Ovary (tissue), 9 donors: ENCODE results near the gene GABRB1. TPM values are rescaled to one million over a fixed set of nuclear protein-coding genes. Genes with fewer than 3 reads are reported as not detected.
"Not testable (repeated sequence)": the region's sequence is repeated elsewhere in the genome, so short reads cannot be mapped to it uniquely, and the experiment has no call there.

Experiments
- DNase-seq, 5 donors: peaks; one replicate each; pipeline ENCODE4 v3.0.0-alpha.2; 2019 to 2020
- H3K27ac ChIP-seq, 2 donors: fragments of 200-600 bp; one replicate each; pipeline versions ENCODE4 v1.5.1 to v1.8.0; 2019 to 2022
- H3K27me3 ChIP-seq: fragments of 200-600 bp; one replicate; pipeline ENCODE4 v1.8.0; 2022
- H3K36me3 ChIP-seq: fragments of 200-600 bp; sonication (generic); one replicate; pipeline ENCODE4 v1.5.1; 2019
- H3K4me1 ChIP-seq: one replicate; pipeline ENCODE4 v1.8.1; 2013; ENCODE audit warnings: mild to moderate bottlenecking, moderate library complexity; ENCODE audit not compliant: insufficient read depth
- H3K4me3 ChIP-seq: fragments of 200-600 bp; sonication (generic); one replicate; pipeline ENCODE4 v1.5.1; 2017
- H3K9me3 ChIP-seq, 2 donors: fragments of 200-600 bp in 1 of 2; sonication (generic) in 1 of 2; one replicate each; pipeline versions ENCODE4 v1.5.1 to v1.8.1; 2013 to 2019; ENCODE audit warnings: mild to moderate bottlenecking in 1 of 2, moderate library complexity in 1 of 2
- EP300 ChIP-seq: sonication (generic); formaldehyde crosslinking; IDR thresholded peaks from one replicate; pipeline ENCODE4 v1.6.1; 2017; ENCODE audit warnings: antibody characterized with exemption
- POLR2A ChIP-seq: fragments of 450-650 bp; IDR thresholded peaks from one replicate; pipeline ENCODE4 v1.6.1; 2017; ENCODE audit warnings: antibody characterized with exemption, mild to moderate bottlenecking, moderate library complexity
- WGBS, 3 donors: extraction: QIAGEN DNeasy Blood & Tissue Kit in 1 of 3; methylation state at CpG; one replicate each; pipeline versions ENCODE4 v1.1.5 to v1.1.7; 2013 to 2017; 5-methylcytosine and 5-hydroxymethylcytosine counted together
- intact Hi-C, 4 donors: fragments of 100-400 bp; cut with DNase I; formaldehyde crosslinking; loops; one replicate each; pipeline versions ENCODE4 v1.11.0 to v1.15.1; 2022 to 2023
- polyA plus RNA-seq, 2 donors: library from polyadenylated mRNA; stranded (reverse); fragments of 200-250 nt in 1 of 2; fragments of 350-450 nt in 1 of 2; fragmentation: Illumina TruSeq in 1 of 2; extraction: RNeasy Lipid Tissue Mini Kit (QIAGEN cat#74804) in 1 of 2; gene quantifications; one replicate each; pipeline ENCODE4 v1.2.3, GENCODE V29; 2013 to 2014
- total RNA-seq, 7 donors: library from RNA; depleted of rRNA in 2 of 7; stranded (reverse); fragments of >200 nt in 2 of 7; fragmentation: NEBNext Ultra II Directional in 3 of 7; extraction: Animal tissue kit (Norgen Biotek cat#: 25700) in 3 of 7; gene quantifications; one replicate each; pipeline versions ENCODE4 v1.1.0 to v1.2.4, GENCODE V29; 2016 to 2023
- TF ChIP-seq, protein P1 (sequence below), 3 donors: fragments of 450-650 bp in 2 of 3; fragments of 200-600 bp in 1 of 3; IDR thresholded peaks; one replicate each; pipeline versions ENCODE4 v1.5.1 to v1.8.0; 2016 to 2022; ENCODE audit warnings: antibody characterized with exemption in 3 of 3, mild to moderate bottlenecking in 1 of 3
- donor health status: DM: no; HTN: no; CAD: no; lungs with moderate emphysema.
- donor health status: DM: no; HTN: no; CAD: no.
- donor health status: Bipolar disorder and iron deficiency.
- donor health status: DM: yes; HTN: yes; CAD: no.
- donor health status: DM: no; HTN: no; CAD: no.
- donor health status: DM: yes; HTN: yes; CAD: no.

Gene GABRB1
- total and polyA plus RNA-seq, 9 donors, result 0.23 to 0.43 TPM; not detected in 7

DNA sequence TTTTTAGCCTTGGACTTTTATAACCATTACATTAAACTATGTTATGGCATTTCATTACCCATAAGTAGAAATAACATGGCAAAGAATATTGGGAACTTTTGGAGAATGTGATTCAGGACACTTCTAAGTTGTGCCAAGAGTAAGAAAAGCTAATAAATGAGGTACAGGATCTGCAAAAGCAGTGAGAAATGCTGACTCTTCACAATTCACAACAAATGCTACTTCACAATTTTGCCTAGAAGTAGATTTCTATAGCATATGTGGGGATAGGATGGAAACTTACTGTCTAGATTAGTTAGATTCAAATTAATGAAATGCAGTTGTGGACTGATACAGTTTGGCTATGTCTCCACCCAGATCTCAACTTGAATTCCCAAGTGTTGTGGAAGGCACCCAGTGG lies 258.4 kb downstream of the GABRB1 start:
- H3K4me3 ChIP-seq, result no peak overlapping the region
- intact Hi-C loops, result no loop called here
- no peaks in the 10 kb centered on the region for H3K36me3 ChIP-seq
- H3K4me1 ChIP-seq, result no peaks in the 10 kb centered on the region
- TF ChIP-seq POLR2A, result no peak
- no peak for TF ChIP-seq EP300
- TF ChIP-seq, protein P1, sequence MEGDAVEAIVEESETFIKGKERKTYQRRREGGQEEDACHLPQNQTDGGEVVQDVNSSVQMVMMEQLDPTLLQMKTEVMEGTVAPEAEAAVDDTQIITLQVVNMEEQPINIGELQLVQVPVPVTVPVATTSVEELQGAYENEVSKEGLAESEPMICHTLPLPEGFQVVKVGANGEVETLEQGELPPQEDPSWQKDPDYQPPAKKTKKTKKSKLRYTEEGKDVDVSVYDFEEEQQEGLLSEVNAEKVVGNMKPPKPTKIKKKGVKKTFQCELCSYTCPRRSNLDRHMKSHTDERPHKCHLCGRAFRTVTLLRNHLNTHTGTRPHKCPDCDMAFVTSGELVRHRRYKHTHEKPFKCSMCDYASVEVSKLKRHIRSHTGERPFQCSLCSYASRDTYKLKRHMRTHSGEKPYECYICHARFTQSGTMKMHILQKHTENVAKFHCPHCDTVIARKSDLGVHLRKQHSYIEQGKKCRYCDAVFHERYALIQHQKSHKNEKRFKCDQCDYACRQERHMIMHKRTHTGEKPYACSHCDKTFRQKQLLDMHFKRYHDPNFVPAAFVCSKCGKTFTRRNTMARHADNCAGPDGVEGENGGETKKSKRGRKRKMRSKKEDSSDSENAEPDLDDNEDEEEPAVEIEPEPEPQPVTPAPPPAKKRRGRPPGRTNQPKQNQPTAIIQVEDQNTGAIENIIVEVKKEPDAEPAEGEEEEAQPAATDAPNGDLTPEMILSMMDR (IDR thresholded peaks at IDR 0.05), result no peak
- no peaks in the 10 kb centered on the region for H3K27me3 ChIP-seq
- H3K9me3 ChIP-seq, result no peaks in the 10 kb centered on the region
- no peak for DNase-seq
- H3K27ac ChIP-seq, result no peak overlapping the region

DNA sequence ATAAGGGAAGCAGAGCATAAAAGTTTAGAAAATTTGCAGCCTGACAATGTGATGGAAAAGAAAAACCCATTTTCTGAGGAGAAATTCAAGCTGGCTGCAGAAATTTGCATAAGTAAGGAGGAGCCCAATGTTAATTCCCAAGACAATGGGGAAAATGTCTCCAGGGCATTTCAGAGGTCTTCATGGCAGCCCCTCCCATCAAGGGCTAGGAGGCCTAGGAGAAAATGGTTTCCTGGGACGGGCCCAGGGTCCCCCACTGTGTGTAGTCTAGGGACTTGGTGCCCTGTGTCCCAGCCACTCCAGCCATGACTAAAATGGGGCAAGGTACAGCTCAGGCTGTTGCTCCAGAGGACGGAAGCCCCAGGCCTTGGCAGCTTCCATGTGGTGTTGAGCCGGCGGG lies 259.5 kb downstream of the GABRB1 start:
- H3K9me3 ChIP-seq, DNase-seq, H3K36me3 ChIP-seq, H3K4me1 ChIP-seq, H3K27me3 ChIP-seq, H3K27ac ChIP-seq, intact Hi-C loops, H3K4me3 ChIP-seq: not testable (repeated sequence)
- WGBS, 3 donors, result 77 to 82% (median 79%) methylated on average over 4 of the region's 4 CpGs

DNA sequence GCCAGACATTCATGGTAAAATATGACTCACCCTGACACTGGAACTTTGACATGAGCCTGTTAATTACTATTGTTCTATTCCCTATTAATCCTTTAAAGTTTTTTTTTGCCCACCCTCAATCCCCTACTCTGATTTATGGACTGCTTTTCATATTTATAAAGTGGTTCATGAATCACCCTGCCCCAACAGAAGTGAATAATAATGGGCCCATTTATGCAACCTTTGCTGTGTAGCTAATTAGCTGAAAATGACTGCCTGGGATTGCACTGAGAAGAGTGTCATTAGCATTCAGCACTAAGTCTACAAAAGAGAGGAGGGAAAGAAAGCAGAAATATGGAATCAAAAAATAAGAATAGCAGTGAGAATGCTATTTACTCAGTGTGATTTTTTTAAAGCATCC lies 277.8 kb downstream of the GABRB1 start:
- Histone ChIP-seq H3K27ac (no peak overlapping the region), H3K36me3 (no peaks in the 10 kb centered on the region), H3K9me3 (no peaks in the 10 kb centered on the region), H3K27me3 (no peaks in the 10 kb centered on the region), H3K4me1 (no peaks in the 10 kb centered on the region), H3K4me3 (no peak overlapping the region)
- TF ChIP-seq EP300 (no peak), POLR2A (no peak)
- TF ChIP-seq, protein P1 (IDR thresholded peaks at IDR 0.05), result no peak
- intact Hi-C loops, result no loop called here
- DNase-seq, result no peak

DNA sequence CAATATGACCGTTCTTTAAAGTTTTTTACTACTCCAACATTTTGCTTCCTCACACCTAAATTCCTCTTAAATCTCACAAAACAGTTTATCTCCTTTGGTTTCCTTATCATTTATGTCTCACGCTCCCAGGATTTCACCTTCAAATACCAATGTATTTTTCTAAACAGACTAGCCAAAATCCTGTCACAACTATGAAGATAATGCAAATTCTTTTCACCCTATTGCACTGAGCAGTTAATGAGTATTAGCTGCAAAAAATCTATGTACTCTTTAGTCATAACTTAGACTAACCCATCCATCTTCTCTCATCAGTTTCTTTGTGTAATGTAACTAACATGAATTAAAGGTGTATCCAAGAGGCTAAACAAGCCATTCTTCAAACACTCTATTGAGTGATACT lies 280.8 kb downstream of the GABRB1 start:
- no peak for TF ChIP-seq EP300
- no peak for TF ChIP-seq POLR2A
- TF ChIP-seq, protein P1 (IDR thresholded peaks at IDR 0.05), result no peak
- 31 to 52% (median 38%) methylated on average over 2 of the region's 2 CpGs for WGBS, 3 donors

DNA sequence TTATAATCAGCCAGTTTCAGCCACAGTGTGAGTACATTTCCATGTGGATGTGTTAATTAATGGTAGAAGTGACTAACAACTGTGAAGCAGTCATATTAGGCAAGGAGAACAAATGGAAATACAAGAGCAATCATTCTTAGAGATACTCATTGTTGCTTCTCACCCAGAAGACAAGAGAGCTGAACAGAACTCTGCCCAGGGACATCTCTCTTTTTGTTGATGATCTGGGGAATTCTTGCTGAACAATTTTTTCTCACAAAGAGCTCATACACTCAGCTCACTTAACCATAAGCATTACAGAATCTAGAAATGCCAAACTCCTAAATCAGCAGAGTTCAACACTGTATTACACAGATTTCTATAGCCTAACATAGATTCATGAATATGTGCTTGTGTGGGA lies 282.0 kb downstream of the GABRB1 start:
- no peaks in the 10 kb centered on the region for H3K27me3 ChIP-seq
- no peak for DNase-seq
- no peak overlapping the region for H3K27ac ChIP-seq
- H3K4me1 ChIP-seq, result no peaks in the 10 kb centered on the region
- H3K9me3 ChIP-seq, result no peaks in the 10 kb centered on the region
- H3K36me3 ChIP-seq, result no peaks in the 10 kb centered on the region
- H3K4me3 ChIP-seq, result no peak overlapping the region
- intact Hi-C loops, result no loop called here
- TF ChIP-seq POLR2A, result no peak
- TF ChIP-seq, protein P1 (IDR thresholded peaks at IDR 0.05), result no peak
- no peak for TF ChIP-seq EP300

More for the DNA sequence above, 280.8 kb downstream of the GABRB1 start:
- Histone ChIP-seq H3K36me3 (no peaks in the 10 kb centered on the region), H3K27me3 (no peaks in the 10 kb centered on the region), H3K4me1 (no peaks in the 10 kb centered on the region), H3K27ac (no peak overlapping the region), H3K4me3 (no peak overlapping the region), H3K9me3 (no peaks in the 10 kb centered on the region)
- DNase-seq, result no peak
- intact Hi-C loops, result no loop called here
